Keratinocyte (primary cell): Measurements from ENCODE around the gene ULBP3. TPM values are rescaled to one million over a fixed set of nuclear protein-coding genes. Genes with fewer than 3 reads are reported as not detected.

Experiments
- DNase-seq: peaks from one replicate; pipeline ENCODE4 v3.0.0-alpha.2; 2011; ENCODE audit warnings: low read depth, missing footprints, low spot score
- FAIRE-seq: peaks from 2 replicates; lab custom pipeline; 2011; peaks lifted over from hg19 to GRCh38; lab: Jason Lieb, UNC
- H2AFZ ChIP-seq: 2 replicates; pipeline ENCODE4 v1.6.0; 2012; ENCODE audit warnings: low read length, control low read depth, inconsistent platforms; ENCODE audit not compliant: control insufficient read depth
- H3K27ac ChIP-seq: 2 replicates; pipeline ENCODE4 v1.5.1; 2011; ENCODE audit warnings: low read length; ENCODE audit not compliant: control insufficient read depth, insufficient read depth
- H3K27me3 ChIP-seq: 3 replicates; pipeline ENCODE4 v1.6.0; 2011; ENCODE audit warnings: low read length; ENCODE audit not compliant: control insufficient read depth, insufficient read depth; ENCODE audit errors: extremely low read depth
- H3K36me3 ChIP-seq, 2 experiments: 2 replicates in 1 of 2; 3 replicates in 1 of 2; pipeline ENCODE4 v1.5.1; 2011; ENCODE audit warnings: low read length in 2 of 2, mild to moderate bottlenecking in 1 of 2; ENCODE audit not compliant: control insufficient read depth in 2 of 2, insufficient read depth in 2 of 2; ENCODE audit errors: extremely low read depth in 1 of 2
- H3K4me1 ChIP-seq: 3 replicates; pipeline ENCODE4 v1.5.1; 2011; ENCODE audit warnings: low read length; ENCODE audit not compliant: control insufficient read depth, insufficient read depth; ENCODE audit errors: extremely low read depth
- H3K4me2 ChIP-seq: 3 replicates; pipeline ENCODE4 v1.6.0; 2011; ENCODE audit warnings: low read depth, low read length; ENCODE audit not compliant: control insufficient read depth, insufficient read depth; ENCODE audit errors: extremely low read depth
- H3K4me3 ChIP-seq, 3 experiments: fragments of 200-600 bp in 1 of 3; sonication (generic) in 1 of 3; 2 replicates in 2 of 3; 3 replicates in 1 of 3; pipeline ENCODE4 v1.5.1; 2011 to 2016; ENCODE audit warnings: low read length in 3 of 3, mild to moderate bottlenecking in 3 of 3, control low read depth in 2 of 3, inconsistent platforms in 1 of 3, low read depth in 1 of 3, mixed read lengths in 1 of 3, mixed run types in 1 of 3, moderate library complexity in 1 of 3; ENCODE audit not compliant: control insufficient read depth in 2 of 3, insufficient read depth in 2 of 3; ENCODE audit errors: extremely low read depth in 1 of 3
- H3K79me2 ChIP-seq: 2 replicates; pipeline ENCODE4 v1.6.0; 2012; ENCODE audit warnings: low read length; ENCODE audit not compliant: control insufficient read depth, insufficient read depth
- H3K9ac ChIP-seq: 3 replicates; pipeline ENCODE4 v1.6.0; 2011; ENCODE audit warnings: low read length; ENCODE audit not compliant: control insufficient read depth, insufficient read depth; ENCODE audit errors: extremely low read depth
- H3K9me1 ChIP-seq: 3 replicates; pipeline ENCODE4 v1.6.0; 2011; ENCODE audit warnings: low read length; ENCODE audit not compliant: control insufficient read depth, insufficient read depth; ENCODE audit errors: extremely low read depth
- H3K9me3 ChIP-seq: 2 replicates; pipeline ENCODE4 v1.5.1; 2012; ENCODE audit warnings: low read depth, low read length; ENCODE audit not compliant: control insufficient read depth
- H4K20me1 ChIP-seq: 3 replicates; pipeline ENCODE4 v1.6.0; 2011; ENCODE audit warnings: low read length; ENCODE audit not compliant: control insufficient read depth, insufficient read depth; ENCODE audit errors: extremely low read depth
- EZH2 ChIP-seq: IDR thresholded peaks from one replicate; pipeline ENCODE4 v1.6.1; 2012; ENCODE audit warnings: inconsistent platforms, mild to moderate bottlenecking, low read length, moderate library complexity
- dilution Hi-C: fragments of 300-500 bp; cut with MboI; formaldehyde crosslinking; loops from one replicate; pipeline ENCODE4 v1.7.0; 2020; ENCODE audit warnings: low sequenced_read_pairs; ENCODE audit not compliant: extremely low pct_ligation_motif_present
- polyA plus RNA-seq, 5 experiments: library from polyadenylated mRNA; depleted of rRNA in 3 of 5; stranded (reverse) in 3 of 5; stranded (forward) in 1 of 5; unstranded in 1 of 5; fragments of >200 nt; gene quantifications; 1 replicate in 1 of 5; 2 replicates in 3 of 5; 3 replicates in 1 of 5; pipeline versions ENCODE4 v1.2.1 to v1.2.3, GENCODE V29; 2011 to 2012; ENCODE audit warnings: missing spikeins in 2 of 5, low read depth in 1 of 5, low replicate concordance in 1 of 5
- TF ChIP-seq, protein P1 (sequence below), 3 experiments: IDR thresholded peaks in 1 of 3; conservative IDR thresholded peaks in 1 of 3; optimal IDR thresholded peaks in 1 of 3; 2 replicates in 2 of 3; 3 replicates in 1 of 3; pipeline versions ENCODE3 to v1.5.1; 2011; ENCODE audit warnings: low read length in 3 of 3, mild to moderate bottlenecking in 3 of 3, moderate library complexity in 2 of 3, control low read depth in 1 of 3, inconsistent platforms in 1 of 3; ENCODE audit not compliant: insufficient read depth in 2 of 3; ENCODE audit errors: extremely low read depth in 1 of 3

ULBP3 gene
- polyA plus RNA-seq, 1 donor (not counting 4 experiments of a cell fraction or from before 2014, with no cell fraction given), result 7.4 TPM

GRCh38 chr6:150058986-150059385 lies 9.9 kb downstream of the ULBP3 start:
- Histone ChIP-seq H3K9me1 (no peaks in the 10 kb centered on the region), H3K79me2 (no peaks in the 10 kb centered on the region), H3K9ac (no peak overlapping the region), H3K4me1 (no peaks in the 10 kb centered on the region), H3K4me3 (no peak overlapping the region), H3K4me2 (no peak overlapping the region), H3K27me3 (peaks cover 16% of the 10 kb centered on the region), H3K36me3 (peaks cover 0 to 4% of the 10 kb centered on the region in 2 experiments), H2AFZ (no peak overlapping the region), H4K20me1 (no peaks in the 10 kb centered on the region), H3K9me3 (no peaks in the 10 kb centered on the region), H3K27ac (no peak overlapping the region)
- FAIRE-seq, result no peak
- TF ChIP-seq, protein P1, sequence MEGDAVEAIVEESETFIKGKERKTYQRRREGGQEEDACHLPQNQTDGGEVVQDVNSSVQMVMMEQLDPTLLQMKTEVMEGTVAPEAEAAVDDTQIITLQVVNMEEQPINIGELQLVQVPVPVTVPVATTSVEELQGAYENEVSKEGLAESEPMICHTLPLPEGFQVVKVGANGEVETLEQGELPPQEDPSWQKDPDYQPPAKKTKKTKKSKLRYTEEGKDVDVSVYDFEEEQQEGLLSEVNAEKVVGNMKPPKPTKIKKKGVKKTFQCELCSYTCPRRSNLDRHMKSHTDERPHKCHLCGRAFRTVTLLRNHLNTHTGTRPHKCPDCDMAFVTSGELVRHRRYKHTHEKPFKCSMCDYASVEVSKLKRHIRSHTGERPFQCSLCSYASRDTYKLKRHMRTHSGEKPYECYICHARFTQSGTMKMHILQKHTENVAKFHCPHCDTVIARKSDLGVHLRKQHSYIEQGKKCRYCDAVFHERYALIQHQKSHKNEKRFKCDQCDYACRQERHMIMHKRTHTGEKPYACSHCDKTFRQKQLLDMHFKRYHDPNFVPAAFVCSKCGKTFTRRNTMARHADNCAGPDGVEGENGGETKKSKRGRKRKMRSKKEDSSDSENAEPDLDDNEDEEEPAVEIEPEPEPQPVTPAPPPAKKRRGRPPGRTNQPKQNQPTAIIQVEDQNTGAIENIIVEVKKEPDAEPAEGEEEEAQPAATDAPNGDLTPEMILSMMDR (optimal IDR thresholded peaks at IDR 0.05 in 1 of 3, IDR thresholded peaks at IDR 0.05 in 1 of 3, conservative IDR thresholded peaks at IDR 0.05 in 1 of 3; ENCODE audit: extremely low read depth in 1 of 3, insufficient read depth in 2 of 3, low read length in 3 of 3), result no peak
- TF ChIP-seq EZH2, result no peak
- no peak for DNase-seq
- dilution Hi-C loops, result no loop called here

- FAIRE-seq (no peak), DNase-seq (no peak)
- peaks cover 0 to 4% of the 10 kb centered on the region in 2 experiments for H3K36me3 ChIP-seq
- no peaks in the 10 kb centered on the region for H3K79me2 ChIP-seq
- no peaks in the 10 kb centered on the region for H3K9me3 ChIP-seq
- H3K27ac ChIP-seq, result no peak overlapping the region
- no peak for TF ChIP-seq EZH2
- TF ChIP-seq, protein P1 (optimal IDR thresholded peaks at IDR 0.05 in 1 of 3, IDR thresholded peaks at IDR 0.05 in 1 of 3, conservative IDR thresholded peaks at IDR 0.05 in 1 of 3; ENCODE audit: extremely low read depth in 1 of 3, insufficient read depth in 2 of 3, low read length in 3 of 3), result no peak
- H3K4me3 ChIP-seq, result no peak overlapping the region
- peaks cover 22% of the 10 kb centered on the region for H3K27me3 ChIP-seq
- no peaks in the 10 kb centered on the region for H4K20me1 ChIP-seq
- dilution Hi-C loops, result no loop called here
- H2AFZ ChIP-seq, result no peak overlapping the region
- H3K4me1 ChIP-seq, result no peaks in the 10 kb centered on the region
- no peaks in the 10 kb centered on the region for H3K9me1 ChIP-seq
- H3K9ac ChIP-seq, result no peak overlapping the region
- H3K4me2 ChIP-seq, result no peak overlapping the region
Measured at GRCh38 chr6:150058231-150058792, 10.6 kb downstream of the ULBP3 start.
